ENCODE measurements around the gene GADL1.

DNA sequence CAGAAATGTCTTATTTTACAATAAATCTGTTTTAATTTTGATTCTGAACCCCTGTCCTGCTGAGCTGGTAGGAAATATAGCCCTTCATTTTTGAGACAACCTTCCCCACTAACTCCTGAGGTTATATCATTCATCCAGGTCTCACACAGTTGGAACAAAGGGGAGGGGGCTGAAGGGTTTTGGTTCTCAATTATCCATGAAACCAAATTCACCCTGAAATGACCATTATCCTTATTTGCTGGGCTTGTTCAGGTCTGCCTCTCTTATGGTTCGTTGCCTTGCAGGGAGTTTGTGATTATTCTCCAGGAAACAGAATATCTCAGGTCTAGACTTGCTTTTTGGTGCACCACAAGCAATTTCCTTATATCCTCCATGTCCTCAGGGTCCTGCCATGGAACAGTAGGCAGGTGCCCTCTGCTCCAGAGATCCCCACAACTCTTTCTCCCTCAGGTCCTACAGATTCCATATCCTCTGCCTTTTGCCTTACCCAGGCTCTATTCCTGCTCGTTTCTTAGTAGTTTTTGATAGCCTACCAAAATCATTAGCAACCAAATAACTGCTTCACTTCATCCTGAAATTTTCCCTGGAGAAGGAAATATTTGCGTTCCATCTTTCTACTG is 193.6 kb downstream of the GADL1 start:
- TF ChIP-seq POLR2A (IDR thresholded peaks at IDR 0.05) (no peak), EP300 (IDR thresholded peaks at IDR 0.05) (no peak)
- TF ChIP-seq, protein P1, sequence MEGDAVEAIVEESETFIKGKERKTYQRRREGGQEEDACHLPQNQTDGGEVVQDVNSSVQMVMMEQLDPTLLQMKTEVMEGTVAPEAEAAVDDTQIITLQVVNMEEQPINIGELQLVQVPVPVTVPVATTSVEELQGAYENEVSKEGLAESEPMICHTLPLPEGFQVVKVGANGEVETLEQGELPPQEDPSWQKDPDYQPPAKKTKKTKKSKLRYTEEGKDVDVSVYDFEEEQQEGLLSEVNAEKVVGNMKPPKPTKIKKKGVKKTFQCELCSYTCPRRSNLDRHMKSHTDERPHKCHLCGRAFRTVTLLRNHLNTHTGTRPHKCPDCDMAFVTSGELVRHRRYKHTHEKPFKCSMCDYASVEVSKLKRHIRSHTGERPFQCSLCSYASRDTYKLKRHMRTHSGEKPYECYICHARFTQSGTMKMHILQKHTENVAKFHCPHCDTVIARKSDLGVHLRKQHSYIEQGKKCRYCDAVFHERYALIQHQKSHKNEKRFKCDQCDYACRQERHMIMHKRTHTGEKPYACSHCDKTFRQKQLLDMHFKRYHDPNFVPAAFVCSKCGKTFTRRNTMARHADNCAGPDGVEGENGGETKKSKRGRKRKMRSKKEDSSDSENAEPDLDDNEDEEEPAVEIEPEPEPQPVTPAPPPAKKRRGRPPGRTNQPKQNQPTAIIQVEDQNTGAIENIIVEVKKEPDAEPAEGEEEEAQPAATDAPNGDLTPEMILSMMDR (IDR thresholded peaks at IDR 0.05), result no peak

Measured in tibial nerve (tissue), 4 donors.